Activated CD8-positive, alpha-beta T cell treated with anti-CD3 and anti-CD28 coated beads, Interleukin-2, amount 10 ng/mL, durations not matched to agents 7 days and 5 days (primary cell): ENCODE data around the gene ETNK2. TPM values are rescaled to one million over a fixed set of nuclear protein-coding genes. Genes with fewer than 3 reads are reported as not detected.

ENCODE experiments used
- ATAC-seq: fragments of 150-1000 bp; cut with Tn5 transposase; one replicate; pipeline ENCODE4 v1.10.0; 2021; ENCODE audit warnings: moderate library complexity
- CTCF ChIA-PET: fragments of 350-600 bp; sonication (Branson Sonifier 250); formaldehyde crosslinking; loops from one replicate; lab custom pipeline; 2021; ENCODE audit warnings: antibody characterized with exemption; lab: Charles Lee
- POLR2A ChIA-PET: fragments of 350-600 bp; sonication (Branson Sonifier 250); formaldehyde crosslinking; loops from one replicate; lab custom pipeline; 2021; ENCODE audit warnings: antibody characterized with exemption; lab: Charles Lee
- DNase-seq: peaks from one replicate; pipeline ENCODE4 v3.0.0-alpha.2; 2020
- H3K27ac Mint-ChIP-seq: one replicate; pipeline ENCODE4 v1.8.0; 2021; ENCODE audit warnings: mild to moderate bottlenecking, mixed read lengths
- H3K27me3 Mint-ChIP-seq: one replicate; pipeline ENCODE4 v1.8.0; 2021; ENCODE audit warnings: low read depth, mixed read lengths
- H3K36me3 Mint-ChIP-seq: one replicate; pipeline ENCODE4 v1.8.0; 2021; ENCODE audit warnings: low read depth, mixed read lengths
- H3K4me1 Mint-ChIP-seq: one replicate; pipeline ENCODE4 v1.8.0; 2021; ENCODE audit warnings: low read depth, mixed read lengths
- H3K4me3 Mint-ChIP-seq: one replicate; pipeline ENCODE4 v1.8.0; 2021; ENCODE audit warnings: mild to moderate bottlenecking, mixed read lengths
- H3K9me3 Mint-ChIP-seq: one replicate; pipeline ENCODE4 v1.8.0; 2022; ENCODE audit warnings: mixed read lengths; ENCODE audit not compliant: insufficient read depth
- total RNA-seq, 2 experiments: library from RNA; stranded (reverse); gene quantifications; one replicate each; pipeline ENCODE4 v1.2.3, GENCODE V29; 2021

ETNK2 gene
- total RNA-seq, 2 experiments from 2014 or later, result 0.11 TPM; not detected in 1

DNA sequence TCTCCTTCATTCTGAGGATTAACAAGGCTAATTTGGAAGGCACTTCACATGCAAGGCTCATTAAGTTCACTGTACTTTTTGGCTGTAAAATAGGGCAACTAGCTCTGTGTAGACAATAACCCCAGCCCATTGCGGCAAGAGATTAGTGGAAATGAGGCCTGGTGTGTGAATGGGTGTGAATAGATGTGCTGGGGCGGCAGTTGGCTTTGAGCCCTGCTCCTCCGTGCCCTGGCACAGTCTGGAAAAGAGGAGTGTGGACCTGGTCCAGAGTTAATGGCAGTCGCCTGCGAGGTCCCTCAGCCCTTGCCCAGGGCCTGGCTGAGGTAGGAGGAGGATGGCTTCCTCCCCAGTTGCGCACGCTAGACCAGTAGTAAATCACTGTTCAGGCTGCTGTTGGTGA is 39.6 kb upstream of the ETNK2 start:
- Mint-ChIP-seq H3K27me3 (peaks cover 46% of the 10 kb centered on the region), H3K36me3 (no peaks in the 10 kb centered on the region), H3K27ac (no peak overlapping the region), H3K4me3 (no peak overlapping the region), H3K4me1 (peaks cover 11% of the 10 kb centered on the region), H3K9me3 (no peaks in the 10 kb centered on the region)
- ATAC-seq (no peak), DNase-seq (no peak)
- ChIA-PET CTCF (interaction anchor here (1.1 to 4.0 kb wide), 4 partner anchors 15 to 207 kb away, joined by 4 to 26 read pairs (median 5); no protein-coding TSS in a partner anchor), POLR2A (no interaction called here)

DNA sequence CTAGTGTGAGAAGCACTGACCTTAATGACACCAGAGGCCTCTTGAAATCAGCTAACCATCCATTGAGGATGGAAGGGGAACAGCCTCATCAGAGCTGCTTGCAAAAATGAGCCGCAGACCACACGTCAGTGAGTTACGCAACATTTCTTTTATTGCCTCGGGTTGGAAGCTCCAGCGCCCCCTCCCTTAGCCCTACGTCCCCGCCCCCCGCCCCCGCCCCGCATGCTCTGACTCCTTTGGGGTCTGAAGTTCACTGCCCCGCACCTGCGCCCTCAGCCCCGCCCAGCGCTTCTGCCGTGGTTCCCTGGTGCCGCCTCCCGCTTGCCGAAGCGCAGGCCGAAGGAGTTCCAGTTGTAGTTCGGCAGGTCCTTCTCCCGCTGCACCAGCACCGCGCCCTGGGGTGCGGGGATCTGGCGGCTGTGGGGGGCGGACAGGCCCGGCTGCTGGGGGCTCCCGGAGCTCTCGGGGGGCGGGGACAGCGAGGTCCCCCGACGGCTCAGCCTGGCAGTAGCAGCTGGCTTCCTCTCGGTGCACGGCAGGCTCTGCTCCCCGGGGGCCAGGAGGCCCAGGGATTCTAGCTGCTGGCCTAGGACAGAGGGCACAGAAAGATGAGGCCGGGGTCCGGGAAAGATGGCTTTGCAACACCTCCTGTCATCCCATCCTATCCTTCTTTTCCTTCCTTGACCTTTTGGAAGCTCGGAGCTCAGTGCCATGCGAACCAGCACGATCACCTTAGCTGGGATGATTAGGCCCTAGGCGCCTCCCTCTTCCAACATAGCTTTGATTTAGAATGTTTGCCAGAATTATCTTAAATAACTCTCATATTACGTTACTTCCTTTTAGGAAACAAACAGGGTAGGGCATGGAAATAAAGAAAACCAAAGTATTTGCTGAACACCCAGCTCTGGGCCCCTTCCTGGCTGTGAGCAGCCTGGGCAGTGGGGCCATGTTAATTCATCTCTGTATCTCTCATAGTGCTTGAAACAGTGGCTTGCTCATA is 38.7 kb upstream of the ETNK2 start:
- peaks cover 46% of the 10 kb centered on the region for H3K27me3 Mint-ChIP-seq
- CTCF ChIA-PET, result interaction anchor here (0.8 to 4.0 kb wide), 6 partner anchors 16 to 208 kb away, joined by 3 to 26 read pairs (median 5); partner anchors contain the start of gene GOLT1A
- POLR2A ChIA-PET, result interaction anchor here (0.6 kb wide), 2 partner anchors 12 to 84 kb away, joined by 3 read pairs; no protein-coding TSS in a partner anchor
- H3K36me3 Mint-ChIP-seq, result no peaks in the 10 kb centered on the region
- no peaks in the 10 kb centered on the region for H3K9me3 Mint-ChIP-seq
- ATAC-seq (peak; percentile 64), DNase-seq (no peak)
- no peak overlapping the region for H3K27ac Mint-ChIP-seq
- H3K4me1 Mint-ChIP-seq, result peaks cover 11% of the 10 kb centered on the region
- H3K4me3 Mint-ChIP-seq, result no peak overlapping the region

DNA sequence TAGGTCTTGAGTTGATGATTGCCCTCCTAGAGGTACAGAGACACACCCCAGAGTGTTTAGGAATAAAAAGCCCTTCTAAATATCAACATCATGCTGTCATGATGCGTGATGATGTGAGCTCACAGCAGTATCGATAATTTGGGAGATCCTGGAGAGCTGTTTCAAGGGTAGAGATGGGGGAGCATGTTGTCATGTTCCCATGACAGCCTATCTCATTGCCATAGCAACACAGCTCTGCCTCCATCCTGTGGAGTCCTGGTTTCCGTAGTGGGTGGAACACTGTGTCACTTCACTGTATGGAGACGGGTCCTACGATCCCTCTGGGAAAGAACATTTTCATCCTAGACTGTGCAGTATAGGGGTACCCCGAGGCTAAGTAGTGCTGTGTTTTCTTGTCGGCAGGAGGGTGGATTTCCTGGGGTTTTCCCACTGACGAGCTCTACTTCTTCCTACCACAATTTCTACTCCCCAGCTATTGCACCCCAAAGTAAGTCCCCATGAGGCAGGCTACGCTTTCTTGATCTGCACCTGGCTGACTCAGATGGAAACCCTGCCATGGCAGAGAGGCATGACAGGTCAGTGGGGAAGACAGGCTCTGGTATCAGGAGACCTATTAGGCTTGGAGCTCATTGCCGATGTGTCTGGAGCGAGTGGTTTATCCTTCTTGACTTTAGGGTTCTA is 37.3 kb upstream of the ETNK2 start:
- H3K9me3 Mint-ChIP-seq, result no peaks in the 10 kb centered on the region
- no peak overlapping the region for H3K4me3 Mint-ChIP-seq
- POLR2A ChIA-PET, result no interaction called here
- CTCF ChIA-PET, result interaction anchor here (0.6 to 4.0 kb wide), 7 partner anchors 10 to 618 kb away, joined by 3 to 26 read pairs (median 3); no protein-coding TSS in a partner anchor
- H3K36me3 Mint-ChIP-seq, result no peaks in the 10 kb centered on the region
- no peak for ATAC-seq
- peaks cover 2% of the 10 kb centered on the region for H3K4me1 Mint-ChIP-seq
- H3K27me3 Mint-ChIP-seq, result peaks cover 49% of the 10 kb centered on the region
- DNase-seq, result no peak
- H3K27ac Mint-ChIP-seq, result no peak overlapping the region

DNA sequence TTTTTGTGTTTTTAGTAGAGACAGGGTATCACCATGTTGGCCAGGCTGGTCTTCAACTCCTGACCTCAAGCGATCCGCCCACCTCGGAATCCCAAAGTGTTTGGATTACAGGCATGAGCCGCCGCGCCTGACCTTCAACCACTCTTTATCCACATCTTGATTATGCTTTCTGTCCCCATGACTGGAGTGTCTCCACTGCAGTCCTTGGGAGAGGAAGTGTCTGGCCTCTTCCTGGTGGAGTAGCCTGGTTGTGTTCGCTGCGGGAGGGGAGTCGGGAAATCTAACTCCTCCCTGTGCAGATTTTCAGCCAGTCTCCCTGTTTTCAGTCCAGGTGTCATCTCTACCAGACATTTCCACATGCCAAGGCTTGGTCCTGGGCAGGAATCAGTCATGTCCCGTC is 34.8 kb upstream of the ETNK2 start:
- H3K27me3 Mint-ChIP-seq, result peaks cover 41% of the 10 kb centered on the region
- H3K36me3 Mint-ChIP-seq, result no peaks in the 10 kb centered on the region
- ChIA-PET POLR2A (no interaction called here), CTCF (interaction anchor here (1.7 to 3.7 kb wide), 2 partner anchors 20 to 23 kb away, joined by 6 to 17 read pairs; no protein-coding TSS in a partner anchor)
- H3K27ac Mint-ChIP-seq, result no peak overlapping the region
- H3K4me3 Mint-ChIP-seq, result no peak overlapping the region
- H3K4me1 Mint-ChIP-seq, result peaks cover 2% of the 10 kb centered on the region
- DNase-seq (no peak), ATAC-seq (no peak)
- no peaks in the 10 kb centered on the region for H3K9me3 Mint-ChIP-seq

DNA sequence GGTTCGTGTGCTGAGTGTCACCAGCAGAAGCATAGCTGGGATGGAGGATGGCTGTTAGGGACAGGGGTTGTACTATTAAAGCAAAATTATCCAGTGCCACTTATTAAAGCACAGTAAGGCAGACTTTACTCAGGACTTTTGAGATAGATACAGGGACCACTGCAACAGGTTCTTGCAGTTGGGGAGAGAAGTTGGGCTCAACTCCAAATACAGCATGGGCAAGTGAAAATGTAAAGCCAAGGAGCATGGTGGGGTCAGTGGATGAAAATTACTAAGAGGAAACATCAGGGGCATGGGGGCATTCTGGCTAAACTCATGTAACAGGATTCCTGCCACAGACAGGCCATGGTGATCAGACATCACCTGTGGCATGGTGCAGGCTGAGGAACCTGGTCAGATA is 29.3 kb upstream of the ETNK2 start:
- ATAC-seq (no peak), DNase-seq (no peak)
- ChIA-PET CTCF (no interaction called here), POLR2A (no interaction called here)
- Mint-ChIP-seq H3K4me3 (no peak overlapping the region), H3K27me3 (peaks cover 8% of the 10 kb centered on the region), H3K4me1 (no peaks in the 10 kb centered on the region), H3K9me3 (no peaks in the 10 kb centered on the region), H3K27ac (no peak overlapping the region), H3K36me3 (no peaks in the 10 kb centered on the region)

DNA sequence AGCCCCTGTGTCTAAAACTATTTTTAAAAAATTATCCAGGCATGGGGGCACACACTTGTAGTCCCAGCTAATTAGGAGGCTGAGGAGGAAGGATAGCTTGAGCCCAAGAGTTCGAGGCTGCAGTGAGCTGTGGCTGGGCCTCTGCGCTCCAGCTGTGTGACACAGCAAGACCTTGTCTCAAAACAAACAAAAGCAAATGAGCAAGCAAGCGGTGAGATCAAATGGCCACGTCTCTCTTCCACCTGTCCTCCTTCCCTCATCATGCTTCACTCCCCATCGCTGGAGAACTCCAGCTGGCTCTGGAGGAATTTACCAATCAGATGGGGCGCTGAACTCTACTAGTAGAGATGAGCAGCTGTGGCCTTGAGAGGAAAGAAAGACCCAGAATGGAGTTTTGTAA is 28.3 kb upstream of the ETNK2 start:
- Mint-ChIP-seq H3K4me1 (no peaks in the 10 kb centered on the region), H3K36me3 (no peaks in the 10 kb centered on the region), H3K27me3 (peaks cover 8% of the 10 kb centered on the region), H3K9me3 (no peaks in the 10 kb centered on the region), H3K4me3 (no peak overlapping the region), H3K27ac (no peak overlapping the region)
- ATAC-seq (no peak), DNase-seq (no peak)
- CTCF ChIA-PET, result interaction anchor here (3.2 kb wide), 1 partner anchor 18 kb away, joined by 12 read pairs; no protein-coding TSS in a partner anchor
- POLR2A ChIA-PET, result no interaction called here

DNA sequence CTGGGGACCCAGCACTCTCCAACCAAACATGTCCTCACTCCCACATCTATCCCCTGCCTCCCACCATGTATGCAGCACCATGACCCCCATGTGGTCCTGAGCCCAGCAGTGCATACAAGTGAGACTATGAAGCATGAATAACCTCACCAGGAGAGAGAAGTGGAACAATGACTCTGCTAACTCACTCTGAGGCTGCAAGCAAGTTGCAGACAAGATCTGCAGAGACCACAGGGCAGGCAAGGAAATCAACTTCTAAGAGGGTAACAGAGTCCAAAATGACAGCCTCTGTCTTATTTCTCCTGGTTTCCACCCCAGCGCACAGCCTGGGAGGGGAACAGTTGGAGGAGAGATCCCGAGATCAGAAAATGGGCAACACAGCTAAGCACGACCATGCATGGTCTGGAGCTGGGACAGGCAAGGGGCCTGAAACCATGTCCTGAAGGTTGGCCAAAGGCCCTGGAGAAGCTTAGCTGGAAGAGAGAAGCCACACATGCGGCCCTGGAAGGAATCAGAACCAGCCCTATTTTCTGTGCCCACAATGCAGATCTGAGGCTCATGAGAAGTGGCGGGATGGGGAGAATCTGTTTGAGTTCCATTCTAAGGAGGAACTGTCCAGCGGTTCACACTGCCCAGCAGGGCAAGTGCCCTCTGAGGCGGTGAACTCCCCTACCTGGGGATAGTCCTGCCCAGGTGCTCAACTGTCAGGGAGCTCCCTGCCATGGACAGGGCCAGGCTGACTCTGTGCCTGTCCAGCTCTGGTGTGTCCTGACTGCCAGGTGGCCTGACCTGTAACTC is 26.8 kb upstream of the ETNK2 start:
- peaks cover 5% of the 10 kb centered on the region for H3K27me3 Mint-ChIP-seq
- POLR2A ChIA-PET, result no interaction called here

DNA sequence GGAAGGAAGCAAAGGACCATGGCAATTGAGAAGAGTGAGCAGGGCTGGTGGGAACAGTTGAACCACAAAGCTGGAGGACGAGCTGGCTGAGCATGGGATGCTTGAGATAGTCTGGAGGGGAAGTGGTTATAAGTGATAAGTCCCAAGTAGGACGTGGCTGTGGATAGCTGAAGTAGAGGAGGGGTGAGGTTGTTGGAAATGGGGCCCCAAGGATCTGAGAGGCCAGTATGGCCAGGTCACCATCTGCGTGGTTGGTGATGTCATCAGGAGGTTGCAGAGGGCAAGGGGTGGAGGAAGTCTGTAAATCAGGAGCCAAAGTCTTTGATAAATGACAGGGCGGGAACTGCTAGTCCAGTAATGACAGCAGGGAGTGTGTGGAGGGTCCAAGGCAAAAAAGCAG is 25.3 kb upstream of the ETNK2 start:
- no peak overlapping the region for H3K4me3 Mint-ChIP-seq
- no peaks in the 10 kb centered on the region for H3K4me1 Mint-ChIP-seq
- H3K27ac Mint-ChIP-seq, result no peak overlapping the region
- ATAC-seq, result no peak
- POLR2A ChIA-PET, result no interaction called here
- H3K9me3 Mint-ChIP-seq, result no peaks in the 10 kb centered on the region
- no peak for DNase-seq
- no peaks in the 10 kb centered on the region for H3K36me3 Mint-ChIP-seq
- CTCF ChIA-PET, result interaction anchor here (1.3 to 3.2 kb wide), 2 partner anchors 15 to 187 kb away, joined by 3 to 12 read pairs; no protein-coding TSS in a partner anchor
- peaks cover 2% of the 10 kb centered on the region for H3K27me3 Mint-ChIP-seq

More for the DNA sequence above, 26.8 kb upstream of the ETNK2 start:
- DNase-seq (no peak), ATAC-seq (no peak)
- H3K4me3 Mint-ChIP-seq, result no peak overlapping the region
- CTCF ChIA-PET, result interaction anchor here (0.9 to 3.2 kb wide), 2 partner anchors 10 to 16 kb away, joined by 3 to 12 read pairs; no protein-coding TSS in a partner anchor
- H3K27ac Mint-ChIP-seq, result no peak overlapping the region
- H3K36me3 Mint-ChIP-seq, result no peaks in the 10 kb centered on the region
- H3K4me1 Mint-ChIP-seq, result no peaks in the 10 kb centered on the region
- H3K9me3 Mint-ChIP-seq, result no peaks in the 10 kb centered on the region

DNA sequence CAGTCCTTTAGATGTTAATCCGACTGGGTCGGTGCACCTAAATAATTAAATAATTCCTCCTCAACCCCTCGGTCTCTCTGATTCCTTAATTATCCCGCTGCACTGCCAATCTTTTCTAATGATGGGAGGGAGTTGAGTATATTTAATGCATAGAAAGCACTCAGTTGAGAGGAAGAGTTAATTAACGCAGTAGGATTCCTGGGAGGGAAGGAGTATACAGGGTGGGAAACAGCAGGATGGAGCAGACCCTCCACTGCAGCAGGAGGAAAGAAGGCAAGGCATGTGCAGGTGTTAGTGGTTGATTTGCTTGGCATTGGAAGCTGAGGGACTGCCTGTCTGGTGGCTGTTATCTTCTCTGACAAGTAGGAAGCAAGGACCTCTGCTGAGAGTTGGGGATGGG is 24.2 kb upstream of the ETNK2 start:
- Mint-ChIP-seq H3K4me3 (no peak overlapping the region), H3K36me3 (no peaks in the 10 kb centered on the region), H3K9me3 (no peaks in the 10 kb centered on the region), H3K27me3 (peaks cover 2% of the 10 kb centered on the region), H3K4me1 (no peaks in the 10 kb centered on the region), H3K27ac (no peak overlapping the region)
- ChIA-PET POLR2A (no interaction called here), CTCF (interaction anchor here (0.6 to 1.7 kb wide), 3 partner anchors 8 to 188 kb away, joined by 3 to 9 read pairs (median 3); no protein-coding TSS in a partner anchor)
- ATAC-seq, result no peak
- no peak for DNase-seq

DNA sequence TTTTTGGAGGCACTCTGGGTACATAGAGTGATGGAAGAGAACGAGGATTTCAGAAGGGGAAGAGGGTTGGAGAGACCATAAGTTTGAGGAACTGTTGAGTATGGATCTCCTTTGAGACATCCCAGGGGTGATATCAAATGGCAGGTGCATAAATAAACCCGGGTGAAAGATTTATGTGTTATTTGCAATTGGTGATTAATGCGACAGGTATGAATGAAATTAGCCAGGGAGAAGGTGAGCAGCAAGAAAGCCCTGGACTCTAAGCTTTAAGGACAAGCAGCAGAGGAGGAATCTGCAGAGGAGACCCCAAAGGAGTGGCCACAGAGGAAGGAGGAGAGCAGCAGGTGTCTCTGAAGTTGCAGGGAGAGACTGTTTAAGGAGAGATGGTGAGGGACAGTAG is 23.1 kb upstream of the ETNK2 start:
- ATAC-seq, result no peak
- Mint-ChIP-seq H3K27ac (no peak overlapping the region), H3K4me1 (no peaks in the 10 kb centered on the region), H3K27me3 (peaks cover 2% of the 10 kb centered on the region), H3K9me3 (peaks cover 4% of the 10 kb centered on the region), H3K36me3 (peaks cover 3% of the 10 kb centered on the region), H3K4me3 (no peak overlapping the region)
- ChIA-PET POLR2A (no interaction called here), CTCF (interaction anchor here (1.7 kb wide), 1 partner anchor 12 kb away, joined by 9 read pairs; no protein-coding TSS in a partner anchor)
- no peak for DNase-seq
